Cerebellar nuclear complex (tissue), 1 donor: ENCODE data around the gene PRICKLE1.

Experiments
- DNase-seq, 2 experiments: peaks; one replicate each; lab custom pipeline; 2025; lab: John Stamatoyannopoulos, UW

PRICKLE1 gene

GRCh38 chr12:42448841-42449240, 140.7 kb downstream of the PRICKLE1 start:
- DNase-seq: no peak

- no peak for DNase-seq
Measured at GRCh38 chr12:42447371-42447786, 142.2 kb downstream of the PRICKLE1 start.

- DNase-seq: no peak
Measured at GRCh38 chr12:42446761-42447160, 142.8 kb downstream of the PRICKLE1 start.

GRCh38 chr12:42445891-42446290, 143.7 kb downstream of the PRICKLE1 start:
- DNase-seq: no peak

- DNase-seq: no peak
Measured at GRCh38 chr12:42444192-42444943, 145.2 kb downstream of the PRICKLE1 start.

GRCh38 chr12:42442888-42443287, 146.7 kb downstream of the PRICKLE1 start:
- no peak for DNase-seq

GRCh38 chr12:42442311-42442759, 147.2 kb downstream of the PRICKLE1 start:
- DNase-seq: no peak

GRCh38 chr12:42440608-42441007, 148.9 kb downstream of the PRICKLE1 start:
- no peak for DNase-seq

- DNase-seq: no peak
Measured at GRCh38 chr12:42432517-42433140, 156.9 kb downstream of the PRICKLE1 start.

- DNase-seq: no peak
Measured at GRCh38 chr12:42428850-42429249, 160.7 kb downstream of the PRICKLE1 start.

GRCh38 chr12:42426746-42427145, 162.8 kb downstream of the PRICKLE1 start:
- no peak for DNase-seq

- no peak for DNase-seq
Measured at GRCh38 chr12:42422785-42423184, 166.8 kb downstream of the PRICKLE1 start.

- DNase-seq: no peak
Measured at GRCh38 chr12:42421844-42422779, 167.4 kb downstream of the PRICKLE1 start.

- DNase-seq: no peak
Measured at GRCh38 chr12:42420395-42420794, 169.2 kb downstream of the PRICKLE1 start.

GRCh38 chr12:42410340-42410739, 179.2 kb downstream of the PRICKLE1 start:
- no peak for DNase-seq

GRCh38 chr12:42409471-42409870, 180.1 kb downstream of the PRICKLE1 start:
- DNase-seq: no peak

- DNase-seq: no peak
Measured at GRCh38 chr12:42407306-42407705, 182.2 kb downstream of the PRICKLE1 start.
